GM23338 (cell line): ENCODE data around the gene STARD13. TPM values are rescaled to one million over a fixed set of nuclear protein-coding genes. Genes with fewer than 3 reads are reported as not detected.

ENCODE experiments used
- ATAC-seq: fragments of 200-7000 bp; cut with Tn5 transposase; 3 replicates; pipeline ENCODE4 v1.9.1; 2020
- DNase-seq: peaks from one replicate; pipeline ENCODE4 v3.0.0-alpha.2; 2015; ENCODE audit warnings: low spot score
- H2AFZ ChIP-seq: fragments of 200-600 bp; sonication (generic); 2 replicates; pipeline ENCODE4 v1.8.0; 2016; ENCODE audit warnings: antibody characterized with exemption, mild to moderate bottlenecking, moderate library complexity
- H3F3A ChIP-seq: fragments of 200-600 bp; sonication (generic); replicated peaks from 2 replicates; pipeline ENCODE4 v1.8.0; 2017; ENCODE audit warnings: antibody characterized with exemption, mixed run types, low read depth
- H3K27ac ChIP-seq: fragments of 200-600 bp; sonication (generic); 2 replicates; pipeline ENCODE4 v1.6.1; 2016; ENCODE audit warnings: low read depth
- H3K27me3 ChIP-seq: fragments of 200-600 bp; sonication (generic); 2 replicates; pipeline ENCODE4 v1.8.0; 2016; ENCODE audit warnings: mild to moderate bottlenecking, mixed run types, moderate library complexity; ENCODE audit not compliant: insufficient read depth
- H3K36me3 ChIP-seq: fragments of 200-600 bp; sonication (generic); 2 replicates; pipeline ENCODE4 v1.8.0; 2016; ENCODE audit warnings: mild to moderate bottlenecking; ENCODE audit not compliant: insufficient read depth
- H3K4me1 ChIP-seq: fragments of 200-600 bp; sonication (generic); 2 replicates; pipeline ENCODE4 v1.8.0; 2016; ENCODE audit warnings: mild to moderate bottlenecking, moderate library complexity; ENCODE audit not compliant: insufficient read depth
- H3K4me2 ChIP-seq: fragments of 200-600 bp; sonication (generic); 2 replicates; pipeline ENCODE4 v1.7.1; 2017; ENCODE audit warnings: mixed run types
- H3K4me3 ChIP-seq: fragments of 200-600 bp; sonication (generic); 2 replicates; pipeline ENCODE4 v1.6.1; 2016; ENCODE audit warnings: mixed run types
- H3K79me2 ChIP-seq: fragments of 200-600 bp; sonication (generic); replicated peaks from 2 replicates; pipeline ENCODE4 v1.8.0; 2017; ENCODE audit warnings: mild to moderate bottlenecking; ENCODE audit not compliant: insufficient read depth
- H3K9me2 ChIP-seq: fragments of 200-600 bp; sonication (generic); 2 replicates; pipeline ENCODE4 v1.8.0; 2017; ENCODE audit not compliant: insufficient read depth
- H4K20me1 ChIP-seq: fragments of 200-600 bp; sonication (generic); replicated peaks from 2 replicates; pipeline ENCODE4 v1.8.0; 2017; ENCODE audit warnings: mild to moderate bottlenecking; ENCODE audit not compliant: insufficient read depth
- H3K27ac Mint-ChIP-seq: 2 replicates; pipeline ENCODE4 v1.8.0; 2020; ENCODE audit warnings: inconsistent platforms, mild to moderate bottlenecking, moderate library complexity, mixed read lengths
- H3K27me3 Mint-ChIP-seq: 3 replicates; pipeline ENCODE4 v1.8.0; 2022; ENCODE audit warnings: low read depth, mild to moderate bottlenecking, moderate library complexity, mixed read lengths, inconsistent platforms; ENCODE audit not compliant: insufficient read depth, poor library complexity
- H3K36me3 Mint-ChIP-seq: 3 replicates; pipeline ENCODE4 v1.8.0; 2021; ENCODE audit warnings: low read depth, mild to moderate bottlenecking, inconsistent platforms, moderate library complexity, mixed read lengths
- H3K4me1 Mint-ChIP-seq: 3 replicates; pipeline ENCODE4 v1.8.0; 2020; ENCODE audit warnings: mild to moderate bottlenecking, inconsistent platforms, mixed read lengths
- H3K4me3 Mint-ChIP-seq: 3 replicates; pipeline ENCODE4 v1.8.0; 2021; ENCODE audit warnings: moderate library complexity, mild to moderate bottlenecking, inconsistent platforms, mixed read lengths
- H3K9me3 Mint-ChIP-seq: 3 replicates; pipeline ENCODE4 v1.8.0; 2020; ENCODE audit warnings: moderate library complexity, mild to moderate bottlenecking, inconsistent platforms, mixed read lengths
- CREB1 ChIP-seq: fragments of 250-450 bp; sonication (Bioruptor Pico); IDR thresholded peaks from 2 replicates; pipeline ENCODE4 v1.5.0; 2020; ENCODE audit warnings: low read depth, mild to moderate bottlenecking, moderate library complexity
- EZH2 ChIP-seq: fragments of 200-600 bp; sonication (generic); IDR thresholded peaks from one replicate; pipeline ENCODE4 v1.8.0; 2017; ENCODE audit warnings: antibody characterized with exemption, mild to moderate bottlenecking, low read depth; ENCODE audit not compliant: unreplicated experiment
- EZH2phosphoT487 ChIP-seq: fragments of 200-600 bp; sonication (generic); IDR thresholded peaks from one replicate; pipeline ENCODE4 v1.8.1; 2018; ENCODE audit warnings: antibody characterized with exemption; ENCODE audit not compliant: unreplicated experiment
- JUNB ChIP-seq: IDR thresholded peaks from one replicate; pipeline ENCODE4 v1.6.1; 2016; ENCODE audit warnings: antibody characterized with exemption; ENCODE audit not compliant: unreplicated experiment
- NANOG ChIP-seq: IDR thresholded peaks from 2 replicates; pipeline ENCODE4 v1.6.1; 2016; ENCODE audit warnings: antibody characterized with exemption, borderline replicate concordance
- POLR2AphosphoS5 ChIP-seq: IDR thresholded peaks from 2 replicates; pipeline ENCODE4 v1.6.1; 2016; ENCODE audit warnings: antibody characterized with exemption, low read depth
- STAT1 ChIP-seq: IDR thresholded peaks from one replicate; pipeline ENCODE4 v1.6.1; 2016; ENCODE audit warnings: antibody characterized with exemption; ENCODE audit not compliant: unreplicated experiment
- ZNF114 ChIP-seq: fragments of 250-450 bp; sonication (Bioruptor Pico); IDR thresholded peaks from 2 replicates; pipeline ENCODE4 v1.5.0; 2020; ENCODE audit warnings: mild to moderate bottlenecking, moderate library complexity
- ZNF331 ChIP-seq: fragments of 250-450 bp; sonication (Bioruptor Pico); IDR thresholded peaks from 2 replicates; pipeline ENCODE4 v1.5.0; 2020; ENCODE audit warnings: low read depth, mild to moderate bottlenecking, moderate library complexity
- polyA plus RNA-seq: library from polyadenylated mRNA; unstranded; fragments of >200 nt; fragmentation: Nextera tagmentation; extraction: Ambion mirVana; gene quantifications from 2 replicates; pipeline ENCODE4 v1.2.1, GENCODE V29; 2016
- total RNA-seq: library from RNA; depleted of rRNA; stranded (reverse); fragments of >200 nt; shearing (Covaris generic); gene quantifications from 2 replicates; pipeline ENCODE4 v1.2.3, GENCODE V29; 2014
- TF ChIP-seq, protein P1 (sequence below): IDR thresholded peaks from 2 replicates; pipeline ENCODE4 v1.6.1; 2016; ENCODE audit warnings: antibody characterized with exemption
- TF ChIP-seq, protein P2 (sequence below): IDR thresholded peaks from one replicate; pipeline ENCODE4 v1.6.1; 2018; ENCODE audit warnings: antibody characterized with exemption; ENCODE audit not compliant: unreplicated experiment
- TF ChIP-seq, protein P3 (sequence below): fragments of 250-450 bp; sonication (Bioruptor Pico); IDR thresholded peaks from 2 replicates; pipeline ENCODE4 v1.5.0; 2020; ENCODE audit warnings: mild to moderate bottlenecking, moderate library complexity
- TF ChIP-seq, protein P4 (sequence below), 2 experiments: fragments of 200-600 bp in 1 of 2; sonication (generic) in 1 of 2; conservative IDR thresholded peaks; 2 replicates each; pipeline versions ENCODE4 v1.5.1 to v1.6.1; 2016 to 2017; ENCODE audit warnings: antibody characterized with exemption in 2 of 2, low read depth in 2 of 2, mild to moderate bottlenecking in 2 of 2, moderate library complexity in 1 of 2

STARD13 gene
- total and polyA plus RNA-seq, 2 experiments from 2014 or later = 3.2 to 5.2 TPM

DNA sequence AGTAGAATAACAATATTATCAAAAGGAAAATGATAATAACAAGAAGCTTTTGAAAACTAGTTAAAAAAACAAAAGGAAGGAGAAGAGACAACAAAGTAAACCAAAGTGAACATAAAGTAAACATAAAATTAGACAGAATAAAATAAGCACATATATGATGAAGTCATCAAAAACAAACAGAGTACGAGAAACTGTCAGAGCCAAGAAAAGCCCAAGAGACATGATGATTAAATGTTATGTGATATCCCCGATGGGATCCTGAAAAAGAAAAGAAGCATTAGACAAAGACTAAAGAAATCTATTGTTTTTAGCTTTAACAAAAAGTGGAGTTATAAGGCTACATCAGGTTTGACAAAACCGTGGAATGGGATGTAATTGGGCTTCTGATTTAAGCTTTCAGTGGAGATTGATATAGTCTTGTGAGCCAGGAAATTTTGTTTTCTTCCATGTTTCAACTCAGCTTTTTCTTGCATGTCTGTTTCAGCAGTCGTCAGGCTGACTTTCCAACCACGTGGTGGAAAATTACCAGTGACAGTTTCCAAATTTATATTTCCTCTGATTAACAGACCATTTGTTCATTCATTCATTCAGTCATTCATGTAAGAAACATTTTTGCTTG, 204.5 kb downstream of the STARD13 start:
- Histone ChIP-seq H3F3A (no peaks in the 10 kb centered on the region), H3K79me2 (no peaks in the 10 kb centered on the region), H3K4me3 (no peak overlapping the region), H3K36me3 (no peaks in the 10 kb centered on the region), H3K9me2 (0 out of 2 replicates have a peak, but pooled peaks cover under 1% of the 10 kb centered on the region), H4K20me1 (no peaks in the 10 kb centered on the region), H3K27ac (no peak overlapping the region), H3K4me1 (no peaks in the 10 kb centered on the region), H3K27me3 (no peaks in the 10 kb centered on the region), H2AFZ (no peak overlapping the region), H3K4me2 (no peak overlapping the region)
- Mint-ChIP-seq H3K36me3 (no peaks in the 10 kb centered on the region), H3K27ac (no peak overlapping the region), H3K9me3 (no peaks in the 10 kb centered on the region), H3K4me3 (no peak overlapping the region), H3K27me3 (peaks cover 5% of the 10 kb centered on the region), H3K4me1 (no peaks in the 10 kb centered on the region)
- TF ChIP-seq EZH2 (no peak), NANOG (no peak), ZNF114 (CRISPR knock-in tag) (no peak), ZNF331 (CRISPR knock-in tag) (no peak), EZH2phosphoT487 (no peak), CREB1 (CRISPR knock-in tag) (no peak), STAT1 (no peak), JUNB (no peak), POLR2AphosphoS5 (no peak)
- TF ChIP-seq, protein P1, sequence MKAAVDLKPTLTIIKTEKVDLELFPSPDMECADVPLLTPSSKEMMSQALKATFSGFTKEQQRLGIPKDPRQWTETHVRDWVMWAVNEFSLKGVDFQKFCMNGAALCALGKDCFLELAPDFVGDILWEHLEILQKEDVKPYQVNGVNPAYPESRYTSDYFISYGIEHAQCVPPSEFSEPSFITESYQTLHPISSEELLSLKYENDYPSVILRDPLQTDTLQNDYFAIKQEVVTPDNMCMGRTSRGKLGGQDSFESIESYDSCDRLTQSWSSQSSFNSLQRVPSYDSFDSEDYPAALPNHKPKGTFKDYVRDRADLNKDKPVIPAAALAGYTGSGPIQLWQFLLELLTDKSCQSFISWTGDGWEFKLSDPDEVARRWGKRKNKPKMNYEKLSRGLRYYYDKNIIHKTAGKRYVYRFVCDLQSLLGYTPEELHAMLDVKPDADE = no peak
- TF ChIP-seq, protein P2, sequence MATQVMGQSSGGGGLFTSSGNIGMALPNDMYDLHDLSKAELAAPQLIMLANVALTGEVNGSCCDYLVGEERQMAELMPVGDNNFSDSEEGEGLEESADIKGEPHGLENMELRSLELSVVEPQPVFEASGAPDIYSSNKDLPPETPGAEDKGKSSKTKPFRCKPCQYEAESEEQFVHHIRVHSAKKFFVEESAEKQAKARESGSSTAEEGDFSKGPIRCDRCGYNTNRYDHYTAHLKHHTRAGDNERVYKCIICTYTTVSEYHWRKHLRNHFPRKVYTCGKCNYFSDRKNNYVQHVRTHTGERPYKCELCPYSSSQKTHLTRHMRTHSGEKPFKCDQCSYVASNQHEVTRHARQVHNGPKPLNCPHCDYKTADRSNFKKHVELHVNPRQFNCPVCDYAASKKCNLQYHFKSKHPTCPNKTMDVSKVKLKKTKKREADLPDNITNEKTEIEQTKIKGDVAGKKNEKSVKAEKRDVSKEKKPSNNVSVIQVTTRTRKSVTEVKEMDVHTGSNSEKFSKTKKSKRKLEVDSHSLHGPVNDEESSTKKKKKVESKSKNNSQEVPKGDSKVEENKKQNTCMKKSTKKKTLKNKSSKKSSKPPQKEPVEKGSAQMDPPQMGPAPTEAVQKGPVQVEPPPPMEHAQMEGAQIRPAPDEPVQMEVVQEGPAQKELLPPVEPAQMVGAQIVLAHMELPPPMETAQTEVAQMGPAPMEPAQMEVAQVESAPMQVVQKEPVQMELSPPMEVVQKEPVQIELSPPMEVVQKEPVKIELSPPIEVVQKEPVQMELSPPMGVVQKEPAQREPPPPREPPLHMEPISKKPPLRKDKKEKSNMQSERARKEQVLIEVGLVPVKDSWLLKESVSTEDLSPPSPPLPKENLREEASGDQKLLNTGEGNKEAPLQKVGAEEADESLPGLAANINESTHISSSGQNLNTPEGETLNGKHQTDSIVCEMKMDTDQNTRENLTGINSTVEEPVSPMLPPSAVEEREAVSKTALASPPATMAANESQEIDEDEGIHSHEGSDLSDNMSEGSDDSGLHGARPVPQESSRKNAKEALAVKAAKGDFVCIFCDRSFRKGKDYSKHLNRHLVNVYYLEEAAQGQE = no peak
- TF ChIP-seq, protein P3, sequence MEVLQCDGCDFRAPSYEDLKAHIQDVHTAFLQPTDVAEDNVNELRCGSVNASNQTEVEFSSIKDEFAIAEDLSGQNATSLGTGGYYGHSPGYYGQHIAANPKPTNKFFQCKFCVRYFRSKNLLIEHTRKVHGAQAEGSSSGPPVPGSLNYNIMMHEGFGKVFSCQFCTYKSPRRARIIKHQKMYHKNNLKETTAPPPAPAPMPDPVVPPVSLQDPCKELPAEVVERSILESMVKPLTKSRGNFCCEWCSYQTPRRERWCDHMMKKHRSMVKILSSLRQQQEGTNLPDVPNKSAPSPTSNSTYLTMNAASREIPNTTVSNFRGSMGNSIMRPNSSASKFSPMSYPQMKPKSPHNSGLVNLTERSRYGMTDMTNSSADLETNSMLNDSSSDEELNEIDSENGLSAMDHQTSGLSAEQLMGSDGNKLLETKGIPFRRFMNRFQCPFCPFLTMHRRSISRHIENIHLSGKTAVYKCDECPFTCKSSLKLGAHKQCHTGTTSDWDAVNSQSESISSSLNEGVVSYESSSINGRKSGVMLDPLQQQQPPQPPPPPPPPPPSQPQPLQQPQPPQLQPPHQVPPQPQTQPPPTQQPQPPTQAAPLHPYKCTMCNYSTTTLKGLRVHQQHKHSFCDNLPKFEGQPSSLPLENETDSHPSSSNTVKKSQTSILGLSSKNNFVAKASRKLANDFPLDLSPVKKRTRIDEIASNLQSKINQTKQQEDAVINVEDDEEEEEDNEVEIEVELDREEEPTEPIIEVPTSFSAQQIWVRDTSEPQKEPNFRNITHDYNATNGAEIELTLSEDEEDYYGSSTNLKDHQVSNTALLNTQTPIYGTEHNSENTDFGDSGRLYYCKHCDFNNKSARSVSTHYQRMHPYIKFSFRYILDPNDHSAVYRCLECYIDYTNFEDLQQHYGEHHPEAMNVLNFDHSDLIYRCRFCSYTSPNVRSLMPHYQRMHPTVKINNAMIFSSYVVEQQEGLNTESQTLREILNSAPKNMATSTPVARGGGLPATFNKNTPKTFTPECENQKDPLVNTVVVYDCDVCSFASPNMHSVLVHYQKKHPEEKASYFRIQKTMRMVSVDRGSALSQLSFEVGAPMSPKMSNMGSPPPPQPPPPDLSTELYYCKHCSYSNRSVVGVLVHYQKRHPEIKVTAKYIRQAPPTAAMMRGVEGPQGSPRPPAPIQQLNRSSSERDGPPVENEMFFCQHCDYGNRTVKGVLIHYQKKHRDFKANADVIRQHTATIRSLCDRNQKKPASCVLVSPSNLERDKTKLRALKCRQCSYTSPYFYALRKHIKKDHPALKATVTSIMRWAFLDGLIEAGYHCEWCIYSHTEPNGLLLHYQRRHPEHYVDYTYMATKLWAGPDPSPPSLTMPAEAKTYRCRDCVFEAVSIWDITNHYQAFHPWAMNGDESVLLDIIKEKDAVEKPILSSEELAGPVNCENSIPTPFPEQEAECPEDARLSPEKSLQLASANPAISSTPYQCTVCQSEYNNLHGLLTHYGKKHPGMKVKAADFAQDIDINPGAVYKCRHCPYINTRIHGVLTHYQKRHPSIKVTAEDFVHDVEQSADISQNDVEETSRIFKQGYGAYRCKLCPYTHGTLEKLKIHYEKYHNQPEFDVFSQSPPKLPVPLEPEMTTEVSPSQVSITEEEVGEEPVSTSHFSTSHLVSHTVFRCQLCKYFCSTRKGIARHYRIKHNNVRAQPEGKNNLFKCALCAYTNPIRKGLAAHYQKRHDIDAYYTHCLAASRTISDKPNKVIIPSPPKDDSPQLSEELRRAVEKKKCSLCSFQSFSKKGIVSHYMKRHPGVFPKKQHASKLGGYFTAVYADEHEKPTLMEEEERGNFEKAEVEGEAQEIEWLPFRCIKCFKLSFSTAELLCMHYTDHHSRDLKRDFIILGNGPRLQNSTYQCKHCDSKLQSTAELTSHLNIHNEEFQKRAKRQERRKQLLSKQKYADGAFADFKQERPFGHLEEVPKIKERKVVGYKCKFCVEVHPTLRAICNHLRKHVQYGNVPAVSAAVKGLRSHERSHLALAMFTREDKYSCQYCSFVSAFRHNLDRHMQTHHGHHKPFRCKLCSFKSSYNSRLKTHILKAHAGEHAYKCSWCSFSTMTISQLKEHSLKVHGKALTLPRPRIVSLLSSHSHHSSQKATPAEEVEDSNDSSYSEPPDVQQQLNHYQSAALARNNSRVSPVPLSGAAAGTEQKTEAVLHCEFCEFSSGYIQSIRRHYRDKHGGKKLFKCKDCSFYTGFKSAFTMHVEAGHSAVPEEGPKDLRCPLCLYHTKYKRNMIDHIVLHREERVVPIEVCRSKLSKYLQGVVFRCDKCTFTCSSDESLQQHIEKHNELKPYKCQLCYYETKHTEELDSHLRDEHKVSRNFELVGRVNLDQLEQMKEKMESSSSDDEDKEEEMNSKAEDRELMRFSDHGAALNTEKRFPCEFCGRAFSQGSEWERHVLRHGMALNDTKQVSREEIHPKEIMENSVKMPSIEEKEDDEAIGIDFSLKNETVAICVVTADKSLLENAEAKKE (CRISPR knock-in tag) = no peak
- TF ChIP-seq, protein P4, sequence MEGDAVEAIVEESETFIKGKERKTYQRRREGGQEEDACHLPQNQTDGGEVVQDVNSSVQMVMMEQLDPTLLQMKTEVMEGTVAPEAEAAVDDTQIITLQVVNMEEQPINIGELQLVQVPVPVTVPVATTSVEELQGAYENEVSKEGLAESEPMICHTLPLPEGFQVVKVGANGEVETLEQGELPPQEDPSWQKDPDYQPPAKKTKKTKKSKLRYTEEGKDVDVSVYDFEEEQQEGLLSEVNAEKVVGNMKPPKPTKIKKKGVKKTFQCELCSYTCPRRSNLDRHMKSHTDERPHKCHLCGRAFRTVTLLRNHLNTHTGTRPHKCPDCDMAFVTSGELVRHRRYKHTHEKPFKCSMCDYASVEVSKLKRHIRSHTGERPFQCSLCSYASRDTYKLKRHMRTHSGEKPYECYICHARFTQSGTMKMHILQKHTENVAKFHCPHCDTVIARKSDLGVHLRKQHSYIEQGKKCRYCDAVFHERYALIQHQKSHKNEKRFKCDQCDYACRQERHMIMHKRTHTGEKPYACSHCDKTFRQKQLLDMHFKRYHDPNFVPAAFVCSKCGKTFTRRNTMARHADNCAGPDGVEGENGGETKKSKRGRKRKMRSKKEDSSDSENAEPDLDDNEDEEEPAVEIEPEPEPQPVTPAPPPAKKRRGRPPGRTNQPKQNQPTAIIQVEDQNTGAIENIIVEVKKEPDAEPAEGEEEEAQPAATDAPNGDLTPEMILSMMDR (conservative IDR thresholded peaks at IDR 0.05; ENCODE audit: low read depth in 2 of 2) = no peak
- no peak for ATAC-seq
- no peak for DNase-seq
